CD4-positive, alpha-beta T cell treated with Interleukin-12 subunit alpha and Interleukin-12 subunit beta, for 1 hour (primary cell): ENCODE data around the gene C1orf146.
A peak's percentile ranks its signal among the peaks of the same experiment; 100 is the strongest.
"Not testable (repeated sequence)": the region's sequence is repeated elsewhere in the genome, so short reads cannot be mapped to it uniquely, and the experiment has no call there.

Experiments used
- DNase-seq: peaks from one replicate; pipeline ENCODE4 v3.0.0-alpha.2; 2020

C1orf146 gene

GRCh38 chr1:92276082-92276481 is 58.4 kb downstream of the C1orf146 start:
- no peak for DNase-seq

GRCh38 chr1:92277105-92277723 is 59.5 kb downstream of the C1orf146 start:
- no peak for DNase-seq

GRCh38 chr1:92279781-92280180 is 62.1 kb downstream of the C1orf146 start:
- not testable (repeated sequence) for DNase-seq

GRCh38 chr1:92281411-92281810 is 63.7 kb downstream of the C1orf146 start:
- not testable (repeated sequence) for DNase-seq

- peak; percentile 45 for DNase-seq
Measured at GRCh38 chr1:92291372-92291999, 73.8 kb downstream of the C1orf146 start.
